ENCODE data around the gene MED19.

GRCh38 chr11:57663975-57664374 is 48.0 kb downstream of the MED19 start:
- no peak for TF ChIP-seq POLR2AphosphoS5 (IDR thresholded peaks at IDR 0.05)
- TF ChIP-seq, protein P1, sequence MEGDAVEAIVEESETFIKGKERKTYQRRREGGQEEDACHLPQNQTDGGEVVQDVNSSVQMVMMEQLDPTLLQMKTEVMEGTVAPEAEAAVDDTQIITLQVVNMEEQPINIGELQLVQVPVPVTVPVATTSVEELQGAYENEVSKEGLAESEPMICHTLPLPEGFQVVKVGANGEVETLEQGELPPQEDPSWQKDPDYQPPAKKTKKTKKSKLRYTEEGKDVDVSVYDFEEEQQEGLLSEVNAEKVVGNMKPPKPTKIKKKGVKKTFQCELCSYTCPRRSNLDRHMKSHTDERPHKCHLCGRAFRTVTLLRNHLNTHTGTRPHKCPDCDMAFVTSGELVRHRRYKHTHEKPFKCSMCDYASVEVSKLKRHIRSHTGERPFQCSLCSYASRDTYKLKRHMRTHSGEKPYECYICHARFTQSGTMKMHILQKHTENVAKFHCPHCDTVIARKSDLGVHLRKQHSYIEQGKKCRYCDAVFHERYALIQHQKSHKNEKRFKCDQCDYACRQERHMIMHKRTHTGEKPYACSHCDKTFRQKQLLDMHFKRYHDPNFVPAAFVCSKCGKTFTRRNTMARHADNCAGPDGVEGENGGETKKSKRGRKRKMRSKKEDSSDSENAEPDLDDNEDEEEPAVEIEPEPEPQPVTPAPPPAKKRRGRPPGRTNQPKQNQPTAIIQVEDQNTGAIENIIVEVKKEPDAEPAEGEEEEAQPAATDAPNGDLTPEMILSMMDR (IDR thresholded peaks at IDR 0.05): no peak
- TF ChIP-seq POLR2A (IDR thresholded peaks at IDR 0.05): no peak
